Neural cell (in vitro differentiated cells): Measurements from ENCODE around the gene AOAH. TPM values are rescaled to one million over a fixed set of nuclear protein-coding genes. Genes with fewer than 3 reads are reported as not detected.

ENCODE experiments used
- H2AFZ ChIP-seq: fragments of 200-600, 300-800 bp; sonication (generic), shearing (Covaris generic); 2 replicates; pipeline ENCODE4 v1.6.0; 2014; ENCODE audit warnings: low read depth, mild to moderate bottlenecking, antibody characterized with exemption, low read length, moderate library complexity
- H3F3A ChIP-seq: fragments of 200-600 bp; shearing (Covaris generic); 2 replicates; pipeline ENCODE4 v1.6.1; 2016; ENCODE audit warnings: mild to moderate bottlenecking, moderate library complexity, mixed read lengths, antibody characterized with exemption, low read length; ENCODE audit not compliant: insufficient read depth, poor library complexity, severe bottlenecking
- H3K27ac ChIP-seq: fragments of 200-600, 300-800 bp; sonication (generic), shearing (Covaris generic); 2 replicates; pipeline ENCODE4 v1.5.1; 2014; ENCODE audit warnings: mild to moderate bottlenecking, low read length, moderate library complexity
- H3K27me3 ChIP-seq: fragments of 300-800, 200-600 bp; sonication (generic), shearing (Covaris generic); 2 replicates; pipeline ENCODE4 v1.6.0; 2014; ENCODE audit warnings: mild to moderate bottlenecking, low read depth, low read length, moderate library complexity; ENCODE audit not compliant: insufficient read depth
- H3K36me3 ChIP-seq: fragments of 300-800, 200-600 bp; sonication (generic), shearing (Covaris generic); 2 replicates; pipeline ENCODE4 v1.5.1; 2014; ENCODE audit warnings: mild to moderate bottlenecking, antibody characterized with exemption, low read length, moderate library complexity; ENCODE audit not compliant: insufficient read depth
- H3K4me2 ChIP-seq: fragments of 300-800, 200-600 bp; sonication (generic), shearing (Covaris generic); 2 replicates; pipeline ENCODE4 v1.6.0; 2014; ENCODE audit warnings: mild to moderate bottlenecking, low read length
- H3K4me3 ChIP-seq: fragments of 300-800, 200-600 bp; sonication (generic), shearing (Covaris generic); 2 replicates; pipeline ENCODE4 v1.5.1; 2014; ENCODE audit warnings: mild to moderate bottlenecking, low read length, moderate library complexity
- H3K79me2 ChIP-seq: fragments of 200-600 bp; shearing (Covaris generic); replicated peaks from 2 replicates; pipeline ENCODE4 v1.6.0; 2014; ENCODE audit warnings: mild to moderate bottlenecking, low read length, moderate library complexity; ENCODE audit not compliant: insufficient read depth
- H3K9ac ChIP-seq: fragments of 300-800, 200-600 bp; sonication (generic), shearing (Covaris generic); 2 replicates; pipeline ENCODE4 v1.6.1; 2016; ENCODE audit warnings: mild to moderate bottlenecking, low read length, mixed read lengths
- H3K9me2 ChIP-seq: fragments of 200-600 bp; shearing (Covaris generic); 2 replicates; pipeline ENCODE4 v1.6.1; 2016; ENCODE audit warnings: mild to moderate bottlenecking, low read length, mixed read lengths; ENCODE audit not compliant: insufficient read depth
- H3K9me3 ChIP-seq: fragments of 200-600, 300-800 bp; sonication (generic), shearing (Covaris generic); 2 replicates; pipeline ENCODE4 v1.6.1; 2016; ENCODE audit warnings: mild to moderate bottlenecking, mixed run types, low read length, moderate library complexity, mixed read lengths
- H4K20me1 ChIP-seq: fragments of 200-600 bp; shearing (Covaris generic); 2 replicates; pipeline ENCODE4 v1.6.1; 2016; ENCODE audit warnings: mild to moderate bottlenecking, mixed run types; ENCODE audit not compliant: insufficient read depth
- CTCF ChIP-seq: fragments of 450-650 bp; IDR thresholded peaks from 2 replicates; pipeline ENCODE4 v1.5.1; 2014; ENCODE audit warnings: antibody characterized with exemption, mild to moderate bottlenecking, moderate library complexity; ENCODE audit not compliant: poor library complexity, severe bottlenecking
- EP300 ChIP-seq: fragments of 450-650 bp; conservative IDR thresholded peaks from 2 replicates; pipeline ENCODE4 v1.6.1; 2014; ENCODE audit warnings: antibody characterized with exemption, mild to moderate bottlenecking, moderate library complexity; ENCODE audit not compliant: poor library complexity, severe bottlenecking
- EZH2 ChIP-seq: fragments of 200-600, 300-800 bp; shearing (Covaris generic), sonication (generic); IDR thresholded peaks from 2 replicates; pipeline ENCODE4 v1.6.1; 2014; ENCODE audit warnings: antibody characterized with exemption, low read length, borderline replicate concordance, mild to moderate bottlenecking; ENCODE audit not compliant: insufficient read depth, poor library complexity, severe bottlenecking
- MXI1 ChIP-seq: fragments of 450-650 bp; conservative IDR thresholded peaks from 2 replicates; pipeline ENCODE4 v1.6.1; 2014; ENCODE audit warnings: antibody characterized with exemption, mild to moderate bottlenecking; ENCODE audit not compliant: poor library complexity, severe bottlenecking
- POLR2AphosphoS5 ChIP-seq: IDR thresholded peaks from 2 replicates; pipeline ENCODE4 v1.6.1; 2012
- RAD21 ChIP-seq: fragments of 450-650 bp; conservative IDR thresholded peaks from 2 replicates; pipeline ENCODE4 v1.6.1; 2014; ENCODE audit warnings: antibody characterized with exemption, mild to moderate bottlenecking, moderate library complexity
- REST ChIP-seq: IDR thresholded peaks from 2 replicates; pipeline ENCODE4 v1.6.1; 2012; ENCODE audit warnings: borderline replicate concordance
- SMC3 ChIP-seq: fragments of 450-650 bp; conservative IDR thresholded peaks from 2 replicates; pipeline ENCODE4 v1.6.1; 2014; ENCODE audit warnings: antibody characterized with exemption, mild to moderate bottlenecking, moderate library complexity; ENCODE audit not compliant: poor library complexity
- TAF1 ChIP-seq: IDR thresholded peaks from 2 replicates; pipeline ENCODE4 v1.6.1; 2012; ENCODE audit warnings: low read depth
- polyA plus RNA-seq: library from polyadenylated mRNA; depleted of rRNA; stranded (reverse); fragments of >200 nt; gene quantifications from 2 replicates; pipeline ENCODE4 v1.2.3, GENCODE V29; 2014

AOAH gene
- polyA plus RNA-seq, 1 donor from 2014 or later: 4.3 TPM

GRCh38 chr7:36758879-36759278 is 34.6 kb upstream of the AOAH start:
- H3K9ac ChIP-seq: no peak overlapping the region
- no peaks in the 10 kb centered on the region for H3K27me3 ChIP-seq
- no peak for TF ChIP-seq TAF1
- no peak for TF ChIP-seq EP300
- TF ChIP-seq REST: no peak
- no peak for TF ChIP-seq MXI1
- TF ChIP-seq POLR2AphosphoS5: no peak
- no peak for TF ChIP-seq EZH2
- no peak for TF ChIP-seq CTCF
- no peak for TF ChIP-seq RAD21
- no peak for TF ChIP-seq SMC3
- no peaks in the 10 kb centered on the region for H3F3A ChIP-seq
- no peak overlapping the region for H2AFZ ChIP-seq
- H3K9me2 ChIP-seq: no peaks in the 10 kb centered on the region
- H3K4me2 ChIP-seq: no peak overlapping the region
- no peaks in the 10 kb centered on the region for H3K36me3 ChIP-seq
- no peaks in the 10 kb centered on the region for H3K9me3 ChIP-seq
- no peak overlapping the region for H3K27ac ChIP-seq
- no peak overlapping the region for H3K4me3 ChIP-seq
- H4K20me1 ChIP-seq: no peaks in the 10 kb centered on the region
- H3K79me2 ChIP-seq: no peaks in the 10 kb centered on the region

GRCh38 chr7:36755484-36755883 is 31.2 kb upstream of the AOAH start:
- H3K27me3 ChIP-seq: no peaks in the 10 kb centered on the region
- no peaks in the 10 kb centered on the region for H3K9me3 ChIP-seq
- no peak overlapping the region for H3K4me2 ChIP-seq
- H3K9ac ChIP-seq: no peak overlapping the region
- no peaks in the 10 kb centered on the region for H4K20me1 ChIP-seq
- no peaks in the 10 kb centered on the region for H3F3A ChIP-seq
- H3K79me2 ChIP-seq: no peaks in the 10 kb centered on the region
- no peak overlapping the region for H3K27ac ChIP-seq
- H2AFZ ChIP-seq: no peak overlapping the region
- no peak overlapping the region for H3K4me3 ChIP-seq
- TF ChIP-seq TAF1: no peak
- TF ChIP-seq MXI1: no peak
- TF ChIP-seq CTCF: no peak
- no peak for TF ChIP-seq REST
- TF ChIP-seq SMC3: no peak
- no peak for TF ChIP-seq EP300
- TF ChIP-seq EZH2: no peak
- no peak for TF ChIP-seq RAD21
- no peak for TF ChIP-seq POLR2AphosphoS5
- no peaks in the 10 kb centered on the region for H3K36me3 ChIP-seq
- no peaks in the 10 kb centered on the region for H3K9me2 ChIP-seq
